HG03045 (cell line): ENCODE measurements around the gene DEFB116.
"Not testable (repeated sequence)": the region's sequence is repeated elsewhere in the genome, so short reads cannot be mapped to it uniquely, and the experiment has no call there.

Experiments
- ATAC-seq: cut with Tn5 transposase; IDR thresholded peaks from one replicate; pipeline ENCODE4 v1.9.1; 2021; ENCODE audit warnings: mild to moderate bottlenecking, moderate library complexity; ENCODE audit not compliant: unreplicated experiment

Gene DEFB116, protein sequence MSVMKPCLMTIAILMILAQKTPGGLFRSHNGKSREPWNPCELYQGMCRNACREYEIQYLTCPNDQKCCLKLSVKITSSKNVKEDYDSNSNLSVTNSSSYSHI

GRCh38 chr20:31308535-31309162, at the start of gene DEFB116:
DEFB116 (minus strand) TSS chr20:31308585; CDS start chr20:31308585, 0 bp downstream.
- ATAC-seq, result no peak

GRCh38 chr20:31355981-31356380, 47.6 kb upstream of the DEFB116 start:
- ATAC-seq, result no peak

DNA sequence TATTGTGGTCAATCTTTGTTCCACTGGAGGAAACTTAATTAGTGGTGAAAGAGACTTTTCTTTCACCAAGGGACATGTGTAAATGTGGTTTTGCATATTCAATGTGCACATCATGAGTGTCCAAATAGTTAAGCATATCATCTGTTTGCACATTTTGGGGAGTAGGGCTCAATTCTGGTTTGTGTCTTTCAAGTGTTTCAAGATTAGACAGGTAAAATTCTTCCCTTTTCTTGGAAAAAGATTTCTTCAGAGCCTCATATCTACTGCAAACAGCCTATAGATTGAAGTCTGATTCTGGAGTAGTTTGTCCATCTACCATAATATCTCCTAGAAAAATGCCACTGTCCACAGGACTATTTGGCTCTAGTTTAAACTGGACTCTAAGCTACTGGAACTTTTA, 33.1 kb upstream of the DEFB116 start:
- no peak for ATAC-seq

DNA sequence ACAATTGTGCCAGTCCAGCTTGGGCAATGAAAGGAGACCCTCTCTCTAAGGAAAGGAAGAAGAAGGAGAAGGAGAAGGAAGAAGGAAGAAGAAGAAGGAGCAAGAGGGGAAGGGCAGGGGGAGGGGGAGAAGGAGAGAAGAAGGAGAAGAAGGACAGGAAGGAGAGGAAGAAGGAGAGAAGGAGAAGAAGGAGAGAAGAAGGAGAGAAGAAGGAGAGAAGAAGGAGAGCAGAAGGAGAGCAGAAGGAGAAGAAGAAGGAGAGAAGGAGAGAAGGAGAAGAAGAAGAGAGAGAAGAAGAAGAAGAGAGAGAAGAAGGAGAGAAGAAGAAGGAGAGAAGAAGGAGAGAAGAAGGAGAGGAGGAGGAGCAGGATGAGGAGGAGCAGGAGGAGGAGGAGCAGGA, 22.5 kb upstream of the DEFB116 start:
- ATAC-seq, result no peak

DNA sequence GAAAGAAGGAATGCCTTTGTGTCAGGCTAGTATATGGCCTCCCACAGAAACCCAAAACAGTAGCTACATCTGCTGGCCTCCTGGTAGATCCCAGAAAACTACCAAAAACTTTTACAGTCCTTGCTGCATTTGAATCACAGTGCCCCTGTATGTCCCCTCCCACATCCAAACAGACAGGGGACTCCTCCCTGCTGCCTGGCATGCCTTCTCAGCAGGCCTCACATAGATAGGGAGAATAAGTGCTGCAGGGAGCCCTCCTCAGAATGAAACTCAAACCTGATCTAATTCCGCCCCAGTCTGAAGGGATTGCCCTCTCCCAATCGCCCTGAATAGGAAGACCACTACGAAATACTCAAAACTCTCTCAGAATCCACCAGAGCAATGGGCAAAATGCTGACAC, 14.1 kb upstream of the DEFB116 start:
- no peak for ATAC-seq

DNA sequence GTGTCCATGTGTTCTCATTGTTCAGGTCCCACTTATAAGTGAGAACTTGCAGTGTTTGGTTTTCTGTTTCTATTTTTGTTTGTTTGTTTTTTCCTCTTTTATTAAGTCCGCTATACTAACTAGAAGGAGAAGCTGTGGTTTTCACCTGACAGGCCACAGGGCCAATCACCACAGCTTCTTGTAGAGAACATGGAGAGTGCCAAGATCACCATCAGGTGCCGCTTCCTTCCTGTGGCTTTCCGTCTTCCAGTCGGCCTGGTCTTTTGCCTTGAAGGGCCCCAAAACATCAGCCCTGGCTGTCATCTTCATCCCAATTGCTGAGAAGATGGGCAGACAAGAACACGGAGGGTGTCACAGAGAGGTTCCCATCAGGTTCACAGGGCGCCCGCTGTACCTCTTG, 23.4 kb downstream of the DEFB116 start:
- ATAC-seq, result not testable (repeated sequence)

- no peak for ATAC-seq
Measured at GRCh38 chr20:31278178-31278577, 30.2 kb downstream of the DEFB116 start.

DNA sequence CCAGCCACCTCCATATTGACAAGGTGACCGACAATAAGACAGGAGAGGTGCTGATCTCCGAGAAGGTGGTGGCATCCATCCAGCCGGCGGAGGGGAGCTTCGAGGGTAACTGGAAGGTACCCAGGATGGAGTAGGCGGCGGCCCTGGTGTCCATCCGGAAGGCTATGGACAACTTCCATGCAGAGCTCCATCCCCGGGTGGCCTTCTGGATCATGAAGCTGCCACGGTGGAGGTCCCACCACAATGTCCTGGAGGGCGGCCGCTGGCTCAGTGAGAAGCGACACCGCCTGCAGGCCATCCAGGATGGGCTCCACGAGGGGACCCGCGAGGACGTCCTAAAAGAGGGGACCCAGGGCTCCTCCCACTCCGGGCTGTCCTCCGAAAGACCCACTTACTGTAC, 33.9 kb downstream of the DEFB116 start:
- ATAC-seq, result no peak

GRCh38 chr20:31260326-31260932, 48.0 kb downstream of the DEFB116 start:
- ATAC-seq, result no peak

GRCh38 chr20:31257364-31257763, 51.0 kb downstream of the DEFB116 start, which contains the start of gene DEFB115:
DEFB115 (plus strand) TSS chr20:31257664; CDS start chr20:31257664, 0 bp downstream.
- ATAC-seq, result no peak

GRCh38 chr20:31256959-31257358, 51.4 kb downstream of the DEFB116 start:
- no peak for ATAC-seq
